Uterus (tissue), 2 donors: ENCODE data around the gene PDE6B.

Source experiments
- CTCF ChIP-seq, 4 experiments: fragments of 200-600 bp in 2 of 4; fragments of 450-650 bp in 2 of 4; sonication (generic) in 2 of 4; IDR thresholded peaks; one replicate each; pipeline ENCODE4 v1.5.1; 2016 to 2019; ENCODE audit warnings: antibody characterized with exemption in 4 of 4, mild to moderate bottlenecking in 2 of 4, moderate library complexity in 1 of 4
- POLR2A ChIP-seq, 2 donors: fragments of 450-650 bp; IDR thresholded peaks; one replicate each; pipeline ENCODE4 v1.6.1; 2016; ENCODE audit warnings: antibody characterized with exemption in 2 of 2, mild to moderate bottlenecking in 1 of 2, moderate library complexity in 1 of 2

GRCh38 chr4:661231-661630 is 35.9 kb downstream of the PDE6B start:
- TF ChIP-seq CTCF (IDR thresholded peaks at IDR 0.05) (no peak), POLR2A (IDR thresholded peaks at IDR 0.05) (no peak)
